DND-41 (cell line): ENCODE data around the gene SARS2.

Experiments
- ATAC-seq: fragments of 200-7000 bp; cut with Tn5 transposase; 3 replicates; pipeline ENCODE4 v1.9.1; 2021; ENCODE audit warnings: low read depth; ENCODE audit not compliant: insufficient read depth
- DNase-seq: peaks from one replicate; pipeline ENCODE4 v3.0.0-alpha.2; 2020
- H2AFZ ChIP-seq: 2 replicates; pipeline ENCODE4 v1.6.0; 2012; ENCODE audit warnings: low read depth, low read length
- H3K27ac ChIP-seq: 2 replicates; pipeline ENCODE4 v1.5.1; 2012; ENCODE audit warnings: low read length, inconsistent platforms
- H3K27me3 ChIP-seq: fragments of 200-600 bp; sonication (generic); 2 replicates; pipeline ENCODE4 v1.6.0; 2012; ENCODE audit warnings: low read length, mild to moderate bottlenecking, inconsistent platforms; ENCODE audit not compliant: insufficient read depth, poor library complexity
- H3K36me3 ChIP-seq: 2 replicates; pipeline ENCODE4 v1.5.1; 2012; ENCODE audit warnings: low read length, inconsistent platforms; ENCODE audit not compliant: insufficient read depth
- H3K4me1 ChIP-seq: 2 replicates; pipeline ENCODE4 v1.5.1; 2012; ENCODE audit warnings: mild to moderate bottlenecking, low read length; ENCODE audit not compliant: insufficient read depth
- H3K4me2 ChIP-seq: 2 replicates; pipeline ENCODE4 v1.6.0; 2012; ENCODE audit warnings: mild to moderate bottlenecking, moderate library complexity, low read length, inconsistent platforms; ENCODE audit not compliant: insufficient read depth
- H3K4me3 ChIP-seq, 2 experiments: fragments of 200-600 bp in 1 of 2; shearing (Covaris generic) in 1 of 2; 2 replicates each; pipeline ENCODE4 v1.5.1; 2012 to 2016; ENCODE audit warnings: inconsistent platforms in 2 of 2, low read length in 2 of 2, mild to moderate bottlenecking in 2 of 2, low read depth in 1 of 2, moderate library complexity in 1 of 2
- H3K79me2 ChIP-seq: 2 replicates; pipeline ENCODE4 v1.6.0; 2012; ENCODE audit warnings: low read length, inconsistent platforms; ENCODE audit not compliant: insufficient read depth
- H3K9ac ChIP-seq: 2 replicates; pipeline ENCODE4 v1.6.0; 2012; ENCODE audit warnings: low read depth, mild to moderate bottlenecking, inconsistent platforms, low read length, moderate library complexity
- H3K9me3 ChIP-seq: 2 replicates; pipeline ENCODE4 v1.5.1; 2012; ENCODE audit warnings: low read length, moderate library complexity, mild to moderate bottlenecking, inconsistent platforms; ENCODE audit not compliant: insufficient read depth, severe bottlenecking
- H4K20me1 ChIP-seq: 2 replicates; pipeline ENCODE4 v1.6.0; 2012; ENCODE audit warnings: low read length; ENCODE audit not compliant: insufficient read depth
- CTCF ChIP-seq: IDR thresholded peaks from 2 replicates; pipeline ENCODE4 v1.5.1; 2012; ENCODE audit warnings: borderline replicate concordance, low read length, moderate library complexity, mild to moderate bottlenecking; ENCODE audit not compliant: poor library complexity, severe bottlenecking; ENCODE audit errors: extremely low read depth
- EZH2 ChIP-seq: IDR thresholded peaks from 3 replicates; pipeline ENCODE4 v1.6.1; 2012; ENCODE audit warnings: borderline replicate concordance, low read depth, mild to moderate bottlenecking, moderate library complexity, low read length, inconsistent platforms; ENCODE audit not compliant: severe bottlenecking

SARS2 gene

GRCh38 chr19:38939957-38940356 lies 9.4 kb upstream of the SARS2 start:
- TF ChIP-seq CTCF (no peak), EZH2 (no peak)
- Histone ChIP-seq H3K4me2 (no peak overlapping the region), H3K27me3 (no peaks in the 10 kb centered on the region), H3K79me2 (no peaks in the 10 kb centered on the region), H3K9ac (no peak overlapping the region), H3K9me3 (peaks cover 6% of the 10 kb centered on the region), H3K36me3 (no peaks in the 10 kb centered on the region), H3K4me1 (peaks cover 12% of the 10 kb centered on the region), H2AFZ (no peak overlapping the region), H3K4me3 (no peak overlapping the region), H4K20me1 (peaks cover 5% of the 10 kb centered on the region; the same call in 1 of the 2 replicates), H3K27ac (no peak overlapping the region)
- ATAC-seq (no peak), DNase-seq (no peak)

GRCh38 chr19:38933544-38933943 lies 3.0 kb upstream of the SARS2 start:
- TF ChIP-seq CTCF, result no peak
- no peak for TF ChIP-seq EZH2
- ATAC-seq, result no peak
- Histone ChIP-seq H3K9ac (no peak overlapping the region), H3K79me2 (peaks cover 32% of the 10 kb centered on the region), H3K27me3 (no peaks in the 10 kb centered on the region), H3K36me3 (peaks cover 18% of the 10 kb centered on the region), H3K4me1 (peaks cover 30% of the 10 kb centered on the region), H2AFZ (no peak overlapping the region), H3K4me3 (no peak overlapping the region), H3K9me3 (peaks cover 3% of the 10 kb centered on the region), H3K4me2 (no peak overlapping the region; the same call in 1 of the 2 replicates), H3K27ac (no peak overlapping the region), H4K20me1 (peaks cover 5% of the 10 kb centered on the region; the same call in 1 of the 2 replicates)
- DNase-seq, result no peak

GRCh38 chr19:38932425-38933179 lies 2.0 kb upstream of the SARS2 start:
- H3K9ac ChIP-seq, result no peak overlapping the region

More at GRCh38 chr19:38932425-38933179, 2.0 kb upstream of the SARS2 start:
- Histone ChIP-seq H3K4me2 (peak overlapping the region; percentile 83; the same call in 1 of the 2 replicates), H2AFZ (no peak overlapping the region), H3K27ac (no peak overlapping the region), H3K79me2 (peaks cover 40% of the 10 kb centered on the region), H3K4me3 (0 out of 4 replicates have a peak overlapping the region, but pooled peaks of 1 of the 2 experiments have one; percentile 14), H3K4me1 (peaks cover 30% of the 10 kb centered on the region), H3K9me3 (peaks cover 3% of the 10 kb centered on the region), H3K36me3 (peaks cover 18% of the 10 kb centered on the region), H4K20me1 (peaks cover 5% of the 10 kb centered on the region; the same call in 1 of the 2 replicates), H3K27me3 (no peaks in the 10 kb centered on the region)
- peak; percentile 32 for DNase-seq
- ATAC-seq, result no peak
- TF ChIP-seq CTCF (peak; percentile 53), EZH2 (no peak)
